Vagina (tissue), 2 donors: Measurements from ENCODE around the gene NDUFAF8.

Experiments
- POLR2A ChIP-seq, 2 donors: fragments of 450-650 bp; IDR thresholded peaks; one replicate each; pipeline ENCODE4 v1.6.1; 2017; ENCODE audit warnings: antibody characterized with exemption in 2 of 2, mild to moderate bottlenecking in 2 of 2, moderate library complexity in 2 of 2
- POLR2AphosphoS5 ChIP-seq, 2 donors: sonication (generic); formaldehyde crosslinking; IDR thresholded peaks; one replicate each; pipeline ENCODE4 v1.9.0; 2017; ENCODE audit warnings: antibody characterized with exemption in 2 of 2, mild to moderate bottlenecking in 2 of 2, low read depth in 1 of 2; ENCODE audit not compliant: insufficient read depth in 1 of 2

GRCh38 chr17:81228420-81228819 is 10.7 kb upstream of the NDUFAF8 start:
- TF ChIP-seq POLR2AphosphoS5 (IDR thresholded peaks at IDR 0.05; ENCODE audit: insufficient read depth in 1 of 2, low read depth in 1 of 2), result no peak
- TF ChIP-seq POLR2A (IDR thresholded peaks at IDR 0.05), result no peak
